ENCODE results near the gene HOXD3.

- TF ChIP-seq CTCF (IDR thresholded peaks at IDR 0.05; ENCODE audit: low read depth, low read length) (no peak), MAX (IDR thresholded peaks at IDR 0.05; ENCODE audit: low read depth, low read length) (no peak)
Measured at GRCh38 chr2:176193048-176193447, 35.9 kb downstream of the HOXD3 start.
